Naive B cell (primary cell): Measurements from ENCODE around the gene CNTNAP5. TPM values are rescaled to one million over a fixed set of nuclear protein-coding genes. Genes with fewer than 3 reads are reported as not detected.

Experiments used
- ATAC-seq, 2 donors: fragments of 150-1000 bp; cut with Tn5 transposase; 2 replicates each; pipeline ENCODE4 v1.10.0; 2021; ENCODE audit warnings: low read depth in 2 of 2, mild to moderate bottlenecking in 2 of 2, moderate library complexity in 2 of 2
- DNase-seq: peaks from one replicate; pipeline ENCODE4 v3.0.0; 2022
- H3K27ac Mint-ChIP-seq, 6 donors: one replicate each; pipeline ENCODE4 v1.8.0; 2020 to 2022; ENCODE audit warnings: mild to moderate bottlenecking in 6 of 6, mixed read lengths in 6 of 6, moderate library complexity in 5 of 6, inconsistent platforms in 2 of 6
- H3K27me3 Mint-ChIP-seq, 3 donors: one replicate each; pipeline ENCODE4 v1.8.0; 2021 to 2022; ENCODE audit warnings: mixed read lengths in 3 of 3, mild to moderate bottlenecking in 1 of 3
- H3K36me3 Mint-ChIP-seq, 2 donors: one replicate each; pipeline ENCODE4 v1.8.0; 2020 to 2022; ENCODE audit warnings: mixed read lengths in 2 of 2, inconsistent platforms in 1 of 2, mild to moderate bottlenecking in 1 of 2
- H3K4me1 Mint-ChIP-seq, 3 donors: one replicate each; pipeline ENCODE4 v1.8.0; 2020 to 2022; ENCODE audit warnings: mixed read lengths in 3 of 3, inconsistent platforms in 1 of 3, mild to moderate bottlenecking in 1 of 3, moderate library complexity in 1 of 3
- H3K4me3 Mint-ChIP-seq, 8 donors: one replicate each; pipeline ENCODE4 v1.8.0; 2020 to 2022; ENCODE audit warnings: mild to moderate bottlenecking in 8 of 8, mixed read lengths in 8 of 8, moderate library complexity in 8 of 8, inconsistent platforms in 2 of 8
- H3K9me3 Mint-ChIP-seq, 7 donors: one replicate each; pipeline ENCODE4 v1.8.0; 2020 to 2022; ENCODE audit warnings: mixed read lengths in 7 of 7, mild to moderate bottlenecking in 5 of 7, inconsistent platforms in 2 of 7, moderate library complexity in 1 of 7
- polyA plus RNA-seq, 6 donors: library from polyadenylated mRNA; unstranded; fragments of 300-500 nt; fragmentation: Illumina TruSeq; gene quantifications; one replicate each; pipeline ENCODE4 v1.2.3, GENCODE V29; 2021; ENCODE audit warnings: low read depth in 6 of 6

The CNTNAP5 gene
- polyA plus RNA-seq, 6 donors from 2014 or later, result not detected

DNA sequence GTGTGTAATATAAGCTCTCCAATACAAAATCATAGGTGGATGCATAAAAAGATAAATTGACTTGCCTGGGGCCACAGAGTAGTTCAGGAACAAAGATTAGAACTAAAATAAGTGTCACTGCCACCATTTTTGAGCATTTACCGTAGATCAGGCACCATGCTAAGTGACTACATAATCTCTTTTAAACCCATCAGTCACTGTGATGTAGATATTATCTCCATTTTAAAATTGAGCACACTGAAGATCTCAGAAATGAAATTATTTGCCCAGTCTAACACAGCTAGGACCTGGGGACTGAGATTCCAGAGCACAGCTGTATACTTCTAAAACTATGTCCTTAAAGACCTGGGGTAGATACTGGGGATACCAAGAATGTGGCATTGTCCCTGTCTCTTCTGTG is 737.3 kb downstream of the CNTNAP5 start:
- Mint-ChIP-seq H3K4me3 (no peak overlapping the region), H3K9me3 (peaks cover 0 to 6% (median 0%) of the 10 kb centered on the region in 7 donors), H3K27ac (no peak overlapping the region), H3K4me1 (no peaks in the 10 kb centered on the region), H3K36me3 (no peaks in the 10 kb centered on the region), H3K27me3 (no peaks in the 10 kb centered on the region)
- no peak for DNase-seq
- no peak for ATAC-seq

DNA sequence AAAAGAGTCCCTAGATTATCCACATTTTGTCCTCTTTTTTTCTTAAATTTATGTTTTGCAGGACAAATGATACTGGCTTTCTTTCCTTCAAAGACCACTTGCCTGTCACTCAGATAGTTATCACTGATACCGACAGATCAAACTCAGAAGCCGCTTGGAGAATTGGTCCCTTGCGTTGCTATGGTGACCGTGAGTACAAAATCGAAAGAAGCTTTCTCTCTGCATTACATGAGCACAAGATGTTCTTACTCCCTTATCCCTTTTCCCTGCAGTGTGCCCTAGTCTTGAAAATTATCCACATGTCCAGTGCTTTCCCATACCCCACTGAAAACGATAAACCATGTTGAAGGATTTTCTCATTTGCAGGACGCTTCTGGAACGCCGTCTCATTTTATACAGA is 738.5 kb downstream of the CNTNAP5 start:
- H3K9me3 Mint-ChIP-seq, result peaks cover 0 to 5% (median 0%) of the 10 kb centered on the region in 7 donors
- no peak for ATAC-seq
- H3K27me3 Mint-ChIP-seq, result no peaks in the 10 kb centered on the region
- H3K4me1 Mint-ChIP-seq, result no peaks in the 10 kb centered on the region
- no peak overlapping the region for H3K4me3 Mint-ChIP-seq
- H3K36me3 Mint-ChIP-seq, result no peaks in the 10 kb centered on the region
- no peak for DNase-seq
- H3K27ac Mint-ChIP-seq, result no peak overlapping the region

DNA sequence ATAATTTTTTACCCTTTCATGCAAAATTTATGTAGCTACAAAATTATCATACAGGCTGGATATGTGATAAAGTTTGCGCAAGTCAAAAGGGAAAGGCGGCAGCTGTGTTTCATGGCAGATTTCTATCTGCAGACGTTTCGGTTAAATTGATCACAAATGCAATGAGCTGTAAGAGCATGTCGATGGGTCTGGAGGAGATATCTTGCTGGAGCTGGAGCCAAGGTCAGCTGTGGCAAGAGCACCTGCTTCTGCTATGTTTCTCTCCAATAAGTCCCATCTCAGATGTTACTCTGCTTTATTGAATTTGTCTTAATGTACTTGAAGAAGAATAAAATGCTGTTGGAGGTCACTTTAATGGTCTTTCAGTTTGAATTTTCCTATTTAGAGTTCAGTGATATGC is 749.7 kb downstream of the CNTNAP5 start:
- Mint-ChIP-seq H3K4me1 (no peaks in the 10 kb centered on the region), H3K36me3 (no peaks in the 10 kb centered on the region), H3K27ac (no peak overlapping the region), H3K9me3 (peaks cover 0 to 11% (median 5%) of the 10 kb centered on the region in 7 donors), H3K27me3 (no peaks in the 10 kb centered on the region), H3K4me3 (no peak overlapping the region)
- no peak for ATAC-seq
- no peak for DNase-seq

DNA sequence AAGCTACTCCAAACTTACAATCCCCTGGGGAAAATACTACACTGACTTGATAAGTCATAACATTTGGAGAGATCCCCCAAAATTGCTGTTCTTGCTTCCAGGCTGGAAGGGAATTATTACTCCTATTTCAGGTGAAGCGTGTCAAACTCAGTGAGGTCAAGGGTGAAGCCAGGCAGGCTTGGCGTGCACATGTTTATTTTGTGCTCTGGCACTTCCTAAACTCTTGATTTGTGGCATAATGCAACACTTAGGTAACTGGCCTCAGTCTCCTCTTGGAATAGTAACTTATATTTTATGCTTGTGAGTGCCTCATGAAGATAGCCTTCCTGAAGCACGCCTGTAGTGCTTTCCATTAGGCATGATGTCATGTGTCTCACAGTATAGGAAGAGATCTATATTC is 751.2 kb downstream of the CNTNAP5 start:
- DNase-seq (no peak), ATAC-seq (no peak)
- Mint-ChIP-seq H3K27ac (no peak overlapping the region), H3K4me3 (no peak overlapping the region), H3K36me3 (no peaks in the 10 kb centered on the region), H3K9me3 (peaks cover 0 to 11% (median 5%) of the 10 kb centered on the region in 7 donors), H3K4me1 (no peaks in the 10 kb centered on the region), H3K27me3 (no peaks in the 10 kb centered on the region)

DNA sequence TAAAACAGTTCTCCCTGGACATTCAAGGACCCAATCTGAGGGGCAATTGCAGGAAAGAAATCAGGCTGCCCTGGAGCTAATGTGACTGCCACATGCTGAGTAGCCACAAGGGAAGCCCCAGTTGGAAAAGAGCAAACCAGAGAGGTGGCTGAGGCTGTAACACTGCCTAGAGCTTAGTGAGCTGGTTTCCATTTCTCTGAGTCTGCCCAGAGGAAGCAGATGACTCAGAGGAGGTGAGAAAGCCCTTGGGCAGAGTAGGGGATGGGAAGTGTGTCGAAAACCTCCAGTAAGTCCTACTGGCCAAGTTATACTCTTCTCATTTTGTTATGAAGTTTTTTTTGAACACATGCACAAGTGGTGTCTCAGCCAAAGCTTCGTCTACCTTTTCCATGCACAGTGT is 753.0 kb downstream of the CNTNAP5 start:
- H3K27ac Mint-ChIP-seq, result no peak overlapping the region
- no peaks in the 10 kb centered on the region for H3K27me3 Mint-ChIP-seq
- H3K4me1 Mint-ChIP-seq, result no peaks in the 10 kb centered on the region
- ATAC-seq (no peak), DNase-seq (no peak)
- no peak overlapping the region for H3K4me3 Mint-ChIP-seq
- H3K9me3 Mint-ChIP-seq, result peaks cover 0 to 8% (median 3%) of the 10 kb centered on the region in 7 donors
- no peaks in the 10 kb centered on the region for H3K36me3 Mint-ChIP-seq

DNA sequence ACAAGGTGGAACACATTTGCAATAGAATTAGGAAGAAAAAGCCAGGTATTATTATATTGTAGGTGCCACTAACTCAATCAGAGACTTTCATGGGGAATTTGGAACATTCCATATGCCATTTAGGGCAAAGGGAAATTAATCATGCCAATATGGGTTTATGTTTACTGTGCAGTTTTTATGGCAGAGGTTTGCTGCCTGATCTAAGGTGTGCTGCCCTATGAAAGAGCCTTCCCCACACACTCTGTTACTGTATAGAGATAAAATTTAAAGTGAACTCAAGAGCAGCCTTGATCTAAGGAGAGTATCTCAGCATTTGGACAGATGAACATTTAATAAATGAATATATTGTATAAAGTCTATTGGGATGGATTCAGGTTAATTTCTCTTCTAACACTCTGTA is 771.6 kb downstream of the CNTNAP5 start:
- H3K27me3 Mint-ChIP-seq, result no peaks in the 10 kb centered on the region
- peaks cover 0 to 5% (median 2%) of the 10 kb centered on the region in 7 donors for H3K9me3 Mint-ChIP-seq
- no peaks in the 10 kb centered on the region for H3K36me3 Mint-ChIP-seq
- no peaks in the 10 kb centered on the region for H3K4me1 Mint-ChIP-seq
- DNase-seq (no peak), ATAC-seq (no peak)
- no peak overlapping the region for H3K27ac Mint-ChIP-seq
- no peak overlapping the region for H3K4me3 Mint-ChIP-seq

DNA sequence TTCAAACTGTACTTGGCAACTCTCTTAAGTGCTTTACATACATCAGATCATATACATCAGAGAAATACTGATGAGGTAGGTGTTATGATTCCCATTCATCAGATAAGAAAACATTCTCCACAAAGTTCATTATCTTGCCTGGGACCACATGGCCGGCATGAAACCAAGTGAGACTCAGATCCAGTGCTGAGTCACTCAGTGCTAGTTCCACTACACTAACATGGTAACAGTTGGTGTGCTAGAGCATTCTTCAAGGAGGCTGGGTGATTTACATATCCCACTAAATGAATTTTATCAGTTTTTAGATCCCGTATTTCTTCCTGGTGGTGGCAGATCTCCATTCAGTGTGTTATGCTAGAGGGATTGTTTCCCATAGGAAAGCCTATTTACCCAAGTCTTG is 772.0 kb downstream of the CNTNAP5 start:
- Mint-ChIP-seq H3K4me1 (no peaks in the 10 kb centered on the region), H3K9me3 (peaks cover 0 to 5% (median 1%) of the 10 kb centered on the region in 7 donors), H3K27me3 (no peaks in the 10 kb centered on the region), H3K4me3 (no peak overlapping the region), H3K36me3 (no peaks in the 10 kb centered on the region), H3K27ac (no peak overlapping the region)
- DNase-seq (no peak), ATAC-seq (no peak)

DNA sequence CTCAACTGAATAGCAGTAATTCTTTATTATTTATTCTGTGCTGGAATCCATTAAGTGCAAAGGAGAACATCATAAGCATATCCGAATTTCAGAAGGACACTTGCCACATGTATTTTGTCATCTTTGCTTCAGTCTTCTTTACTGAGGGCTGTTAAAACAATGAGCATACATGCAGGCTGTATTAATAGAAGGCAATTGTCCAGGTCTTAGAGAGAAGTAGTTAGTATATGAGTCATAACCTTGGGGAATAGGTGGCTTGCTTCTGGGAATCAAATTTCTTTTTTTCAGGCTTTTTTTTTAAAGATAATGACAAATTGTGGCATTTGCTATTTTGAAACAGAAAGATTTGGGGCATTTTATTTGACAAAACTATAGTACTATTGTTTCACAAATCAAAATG is 773.5 kb downstream of the CNTNAP5 start:
- H3K9me3 Mint-ChIP-seq, result peaks cover 0 to 7% (median 0%) of the 10 kb centered on the region in 7 donors
- H3K4me1 Mint-ChIP-seq, result no peaks in the 10 kb centered on the region
- no peak for DNase-seq
- no peaks in the 10 kb centered on the region for H3K36me3 Mint-ChIP-seq
- ATAC-seq, result no peak
- H3K4me3 Mint-ChIP-seq, result no peak overlapping the region
- no peak overlapping the region for H3K27ac Mint-ChIP-seq
- H3K27me3 Mint-ChIP-seq, result no peaks in the 10 kb centered on the region

DNA sequence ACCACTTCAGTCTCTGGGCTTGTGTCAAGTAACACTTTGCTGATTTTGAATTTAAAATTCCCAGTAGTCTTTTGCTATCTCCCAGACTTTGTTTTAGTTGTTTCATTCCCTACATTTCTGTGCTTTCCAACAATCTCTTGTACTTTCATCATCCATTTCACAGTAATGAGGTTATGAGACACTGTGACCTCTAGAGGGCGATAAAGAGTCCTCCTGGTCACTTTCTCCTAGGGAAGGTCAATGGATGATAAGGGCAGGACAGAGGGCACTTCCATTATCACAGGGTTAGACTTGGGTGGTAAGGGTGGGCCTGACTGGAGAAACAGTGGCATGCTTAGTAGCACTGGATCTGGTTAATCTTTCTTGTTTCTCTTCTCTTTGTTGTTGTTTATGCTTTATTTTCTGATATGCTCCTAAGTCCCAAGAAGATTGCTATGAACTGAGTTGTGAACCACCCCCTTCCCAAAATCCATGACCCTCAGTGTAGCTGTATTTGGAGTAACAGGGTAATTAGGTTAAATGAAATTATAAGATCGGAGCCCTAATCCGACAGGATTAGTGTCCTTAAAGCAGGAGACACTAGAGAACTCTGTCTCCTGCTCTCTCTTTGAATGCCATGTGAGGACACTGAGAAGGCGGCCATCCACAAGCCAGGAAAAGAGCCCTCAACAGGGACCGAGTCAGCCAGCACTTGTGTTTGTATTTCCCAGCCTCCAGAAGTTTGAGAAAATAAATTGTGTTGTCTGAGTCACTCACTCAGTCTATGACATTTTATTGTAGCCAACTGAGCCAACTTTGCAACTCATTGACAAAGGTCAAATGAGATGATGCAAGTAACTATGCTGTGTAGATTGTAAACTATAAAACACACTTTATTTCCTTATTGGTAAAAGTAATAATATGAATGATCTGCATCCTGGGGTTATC is 779.2 kb downstream of the CNTNAP5 start:
- no peak overlapping the region for H3K27ac Mint-ChIP-seq
- ATAC-seq, result no peak
- no peaks in the 10 kb centered on the region for H3K36me3 Mint-ChIP-seq
- no peaks in the 10 kb centered on the region for H3K4me1 Mint-ChIP-seq
- H3K9me3 Mint-ChIP-seq, result peaks cover 0 to 4% (median 0%) of the 10 kb centered on the region in 7 donors
- no peak for DNase-seq
- H3K4me3 Mint-ChIP-seq, result no peak overlapping the region
- no peaks in the 10 kb centered on the region for H3K27me3 Mint-ChIP-seq

DNA sequence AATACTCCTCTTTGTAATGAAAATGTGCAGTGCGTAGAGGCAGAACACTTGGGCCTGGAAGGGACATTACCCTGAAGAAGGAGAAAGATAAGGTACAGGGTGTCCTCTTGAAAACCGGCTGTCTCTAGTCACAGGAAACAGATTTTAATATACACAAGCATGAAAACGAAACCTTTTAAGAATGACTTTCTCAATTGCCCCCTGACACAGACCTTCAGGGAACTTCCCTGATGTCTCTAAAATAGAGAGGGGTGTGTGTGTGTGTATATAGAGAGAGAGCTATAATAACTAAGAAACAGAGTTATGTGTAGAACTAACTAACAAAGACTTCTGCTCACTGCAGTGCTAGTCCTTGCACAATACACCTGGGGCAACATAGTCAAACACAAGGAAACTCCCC is 780.0 kb downstream of the CNTNAP5 start:
- Mint-ChIP-seq H3K27ac (peak overlapping the region in 1 of 6 donors; percentile 27), H3K4me1 (no peaks in the 10 kb centered on the region), H3K36me3 (no peaks in the 10 kb centered on the region), H3K4me3 (no peak overlapping the region), H3K9me3 (peaks cover 0 to 7% (median 0%) of the 10 kb centered on the region in 7 donors), H3K27me3 (no peaks in the 10 kb centered on the region)
- ATAC-seq (no peak), DNase-seq (no peak)

DNA sequence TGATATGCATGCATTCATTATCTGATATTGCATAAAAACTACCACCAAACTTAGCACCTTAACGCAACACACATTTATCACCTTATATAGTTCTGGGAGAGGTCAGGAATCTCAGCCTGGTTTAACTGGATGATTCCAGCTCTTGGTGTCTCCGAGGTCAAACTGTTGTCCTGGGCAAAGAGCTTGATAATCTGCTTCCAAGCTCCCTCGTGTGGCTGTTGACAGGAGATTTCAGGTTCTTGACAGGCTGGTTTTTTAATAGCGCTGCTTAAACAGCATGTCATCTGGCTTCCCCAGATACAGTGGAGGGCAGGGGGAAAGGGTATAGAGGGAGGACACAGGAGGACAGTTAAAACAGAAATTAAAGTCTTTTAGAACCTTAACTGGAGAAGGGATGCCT is 785.0 kb downstream of the CNTNAP5 start:
- Mint-ChIP-seq H3K4me3 (no peak overlapping the region), H3K9me3 (peaks cover 0 to 19% (median 5%) of the 10 kb centered on the region in 7 donors), H3K27me3 (no peaks in the 10 kb centered on the region), H3K27ac (no peak overlapping the region), H3K36me3 (no peaks in the 10 kb centered on the region), H3K4me1 (no peaks in the 10 kb centered on the region)
- ATAC-seq (no peak), DNase-seq (no peak)

DNA sequence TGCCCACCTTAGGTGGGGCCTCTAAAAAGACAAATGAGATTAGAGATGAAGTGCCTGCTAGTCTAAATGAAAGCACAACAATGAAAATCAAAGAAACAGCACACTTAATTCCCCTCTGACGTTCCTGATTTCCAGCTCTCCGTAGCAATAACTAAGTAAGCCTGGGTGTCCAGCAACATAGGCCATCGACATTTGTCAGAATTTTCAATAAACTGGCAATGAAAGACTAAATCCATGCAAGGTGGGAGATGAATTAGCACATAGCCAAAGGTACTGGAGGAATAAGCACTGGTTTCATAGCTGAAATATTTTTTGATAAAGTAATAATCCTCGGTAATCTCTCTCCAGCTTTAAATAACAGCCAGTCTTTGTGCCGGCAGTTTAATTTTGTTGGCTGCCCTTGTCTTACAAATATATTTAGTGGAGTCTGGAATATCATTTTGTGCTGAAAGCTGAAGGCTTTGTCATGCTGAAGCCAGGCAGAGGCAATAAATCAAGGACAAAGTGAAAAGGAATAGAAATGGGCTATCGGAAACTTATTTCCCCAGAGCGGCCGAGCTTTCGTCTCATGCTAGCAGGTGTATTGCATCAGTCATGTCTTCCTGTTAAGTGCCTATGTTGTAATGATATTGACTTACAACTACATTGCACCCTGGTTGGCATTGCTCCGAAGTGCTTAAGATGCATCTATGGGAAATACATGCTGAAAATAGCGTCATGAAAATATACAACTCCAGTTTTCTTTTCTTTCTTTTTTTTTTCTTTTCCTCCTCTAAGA is 790.1 kb downstream of the CNTNAP5 start:
- no peaks in the 10 kb centered on the region for H3K27me3 Mint-ChIP-seq
- H3K4me1 Mint-ChIP-seq, result no peaks in the 10 kb centered on the region
- H3K4me3 Mint-ChIP-seq, result no peak overlapping the region
- DNase-seq, result no peak
- no peak overlapping the region for H3K27ac Mint-ChIP-seq
- H3K36me3 Mint-ChIP-seq, result no peaks in the 10 kb centered on the region
- peaks cover 0 to 18% (median 7%) of the 10 kb centered on the region in 7 donors for H3K9me3 Mint-ChIP-seq
- no peak for ATAC-seq

DNA sequence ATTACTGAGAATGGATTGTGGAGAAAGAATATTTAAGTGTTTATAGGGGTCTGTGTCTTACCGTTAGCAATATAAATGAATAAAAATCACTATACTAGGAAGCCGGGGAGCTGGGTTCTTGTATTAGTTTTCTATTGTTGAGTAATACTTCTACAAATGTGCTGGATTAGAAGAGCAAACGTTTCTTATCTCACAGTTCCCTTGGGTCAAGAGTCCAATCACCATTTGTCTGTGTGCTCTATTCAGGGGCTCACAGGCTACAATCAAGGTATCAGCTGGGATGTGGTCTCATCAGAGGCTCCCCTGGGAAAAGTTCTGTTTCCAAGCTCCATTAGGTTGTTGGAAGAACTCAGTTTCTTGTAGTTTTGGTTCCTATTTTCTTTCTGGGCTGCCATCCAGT is 790.9 kb downstream of the CNTNAP5 start:
- Mint-ChIP-seq H3K27ac (no peak overlapping the region), H3K9me3 (peaks cover 0 to 18% (median 7%) of the 10 kb centered on the region in 7 donors), H3K4me1 (no peaks in the 10 kb centered on the region), H3K27me3 (no peaks in the 10 kb centered on the region), H3K36me3 (no peaks in the 10 kb centered on the region), H3K4me3 (no peak overlapping the region)
- DNase-seq, result no peak
- no peak for ATAC-seq

DNA sequence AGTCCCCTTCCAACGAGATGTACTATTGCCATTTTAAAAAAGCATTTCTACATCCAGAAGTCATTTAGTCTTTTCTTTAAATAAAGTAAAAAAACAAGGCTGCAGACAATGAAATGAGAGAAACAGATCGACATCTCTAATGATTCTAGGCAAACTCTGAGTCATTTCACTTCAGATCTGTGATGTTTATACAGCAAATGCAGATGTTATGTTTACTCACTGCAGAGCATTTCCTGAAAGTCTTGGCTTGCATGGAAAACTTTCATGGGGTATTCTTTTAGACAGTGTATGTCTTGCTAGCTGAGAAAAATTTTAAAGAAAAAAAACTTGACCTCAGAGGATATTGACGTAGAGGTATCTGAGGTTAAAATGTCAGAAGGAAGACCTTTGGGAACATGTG is 797.4 kb downstream of the CNTNAP5 start:
- H3K4me1 Mint-ChIP-seq, result no peaks in the 10 kb centered on the region
- H3K9me3 Mint-ChIP-seq, result peaks cover 0 to 10% (median 4%) of the 10 kb centered on the region in 7 donors
- no peak for DNase-seq
- no peak overlapping the region for H3K4me3 Mint-ChIP-seq
- ATAC-seq, result no peak
- H3K36me3 Mint-ChIP-seq, result no peaks in the 10 kb centered on the region
- no peak overlapping the region for H3K27ac Mint-ChIP-seq
- H3K27me3 Mint-ChIP-seq, result no peaks in the 10 kb centered on the region
